ENCODE data around the gene DCDC1.

DCDC1 gene

GRCh38 chr11:31069447-31070205, 299.9 kb downstream of the DCDC1 start:
- no peak overlapping the region for H3K27ac ChIP-seq
- TF ChIP-seq ZFX (IDR thresholded peaks at IDR 0.05), result no peak
- TF ChIP-seq, protein P1, sequence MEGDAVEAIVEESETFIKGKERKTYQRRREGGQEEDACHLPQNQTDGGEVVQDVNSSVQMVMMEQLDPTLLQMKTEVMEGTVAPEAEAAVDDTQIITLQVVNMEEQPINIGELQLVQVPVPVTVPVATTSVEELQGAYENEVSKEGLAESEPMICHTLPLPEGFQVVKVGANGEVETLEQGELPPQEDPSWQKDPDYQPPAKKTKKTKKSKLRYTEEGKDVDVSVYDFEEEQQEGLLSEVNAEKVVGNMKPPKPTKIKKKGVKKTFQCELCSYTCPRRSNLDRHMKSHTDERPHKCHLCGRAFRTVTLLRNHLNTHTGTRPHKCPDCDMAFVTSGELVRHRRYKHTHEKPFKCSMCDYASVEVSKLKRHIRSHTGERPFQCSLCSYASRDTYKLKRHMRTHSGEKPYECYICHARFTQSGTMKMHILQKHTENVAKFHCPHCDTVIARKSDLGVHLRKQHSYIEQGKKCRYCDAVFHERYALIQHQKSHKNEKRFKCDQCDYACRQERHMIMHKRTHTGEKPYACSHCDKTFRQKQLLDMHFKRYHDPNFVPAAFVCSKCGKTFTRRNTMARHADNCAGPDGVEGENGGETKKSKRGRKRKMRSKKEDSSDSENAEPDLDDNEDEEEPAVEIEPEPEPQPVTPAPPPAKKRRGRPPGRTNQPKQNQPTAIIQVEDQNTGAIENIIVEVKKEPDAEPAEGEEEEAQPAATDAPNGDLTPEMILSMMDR (conservative IDR thresholded peaks at IDR 0.05), result no peak

DNA sequence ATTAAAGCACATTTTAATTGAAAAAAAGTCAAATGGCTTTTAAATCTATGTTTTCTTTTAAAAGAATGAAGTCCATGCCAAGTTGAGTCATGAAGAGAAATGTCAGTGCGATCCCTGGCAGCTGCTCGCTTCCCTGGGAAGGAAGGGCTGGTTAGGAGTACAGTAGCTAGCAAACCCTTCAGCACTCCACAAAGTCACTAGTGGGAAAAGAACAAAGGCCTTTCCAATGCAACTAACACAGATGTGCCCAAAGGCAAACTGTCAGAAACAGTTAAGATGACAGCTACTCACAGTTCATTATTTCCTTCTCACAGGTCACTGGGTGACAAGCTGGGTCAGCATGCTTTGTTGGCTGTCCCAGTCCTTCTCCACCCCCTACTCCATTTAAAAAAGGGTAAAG, 308.7 kb downstream of the DCDC1 start:
- TF ChIP-seq ZFX (IDR thresholded peaks at IDR 0.05), result no peak
- TF ChIP-seq, protein P1 (conservative IDR thresholded peaks at IDR 0.05), result no peak
- no peak overlapping the region for H3K27ac ChIP-seq

DNA sequence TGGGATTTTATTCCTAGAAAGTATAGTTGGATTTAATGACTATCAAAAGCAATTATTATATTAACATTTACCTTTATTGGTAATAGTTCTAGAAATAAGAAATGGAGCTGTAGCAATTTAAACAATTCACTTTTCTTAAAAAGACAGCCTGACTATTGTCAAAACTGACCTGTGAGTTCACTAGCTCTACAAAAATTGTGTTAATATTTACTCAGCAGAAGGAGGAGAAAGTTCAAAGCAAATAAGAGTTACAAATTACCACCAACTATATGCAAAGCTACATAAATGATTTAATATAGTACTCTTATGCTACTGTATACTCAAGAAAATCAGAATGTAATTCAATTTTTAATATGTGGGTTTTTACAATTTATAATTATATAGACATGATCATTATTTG, 310.0 kb downstream of the DCDC1 start:
- no peak for TF ChIP-seq ZFX (IDR thresholded peaks at IDR 0.05)
- no peak overlapping the region for H3K27ac ChIP-seq

DNA sequence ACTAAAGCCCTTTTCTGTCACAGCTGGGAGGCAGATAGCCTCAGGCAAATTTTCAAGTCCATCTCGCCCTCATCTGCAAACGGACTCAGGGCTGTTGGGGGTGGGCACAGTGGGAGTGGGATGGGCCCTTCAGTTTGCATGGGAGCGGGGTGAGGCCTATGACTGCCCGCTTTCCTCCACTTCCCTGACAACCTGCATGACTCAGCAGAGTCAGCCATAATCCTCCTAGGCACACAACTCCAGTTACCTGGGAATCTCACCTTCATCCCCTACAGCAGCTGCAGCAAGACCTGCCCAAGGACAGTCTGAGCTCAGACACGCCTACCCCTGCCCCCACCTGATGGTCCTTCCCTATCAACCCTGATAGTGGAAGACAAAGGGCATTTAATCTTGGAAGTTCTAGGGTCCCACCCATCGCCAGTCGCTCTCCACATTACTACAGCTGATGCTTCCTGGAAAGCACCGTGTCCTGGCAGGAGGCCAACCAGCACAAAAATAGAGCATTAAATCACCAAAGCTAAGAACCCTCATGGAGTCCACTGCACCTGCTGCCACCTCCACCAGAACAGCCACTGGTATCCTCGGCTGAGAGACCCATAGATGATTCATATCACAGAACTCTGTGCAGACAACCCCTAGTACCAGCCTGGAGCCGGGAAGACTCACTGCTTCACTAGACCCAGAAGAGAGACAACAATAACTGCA, 319.3 kb downstream of the DCDC1 start:
- no peak overlapping the region for H3K27ac ChIP-seq
- no peak for TF ChIP-seq ZFX (IDR thresholded peaks at IDR 0.05)
- TF ChIP-seq, protein P1 (conservative IDR thresholded peaks at IDR 0.05), result no peak

DNA sequence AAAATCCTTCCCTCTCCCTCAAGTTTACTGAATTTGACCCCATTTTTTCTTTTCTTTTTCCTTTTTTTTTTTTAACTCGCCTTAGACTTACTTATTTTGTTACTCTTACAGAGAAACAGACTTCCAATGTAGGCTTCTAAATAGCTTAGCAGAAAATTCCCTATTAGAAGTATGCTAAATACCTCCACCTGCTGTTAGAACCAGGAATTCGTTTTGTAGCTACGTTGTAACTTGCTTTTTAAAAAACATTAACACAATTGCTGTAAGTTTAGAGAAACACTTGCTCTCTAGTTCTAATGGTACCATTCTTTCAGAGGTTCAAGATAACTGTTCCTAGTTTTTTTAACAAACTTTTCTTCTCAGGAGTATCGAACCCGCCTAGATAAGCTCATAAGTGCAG, 324.2 kb downstream of the DCDC1 start:
- no peak overlapping the region for H3K27ac ChIP-seq
- TF ChIP-seq, protein P1 (conservative IDR thresholded peaks at IDR 0.05), result peak; percentile 72
- no peak for TF ChIP-seq ZFX (IDR thresholded peaks at IDR 0.05)

DNA sequence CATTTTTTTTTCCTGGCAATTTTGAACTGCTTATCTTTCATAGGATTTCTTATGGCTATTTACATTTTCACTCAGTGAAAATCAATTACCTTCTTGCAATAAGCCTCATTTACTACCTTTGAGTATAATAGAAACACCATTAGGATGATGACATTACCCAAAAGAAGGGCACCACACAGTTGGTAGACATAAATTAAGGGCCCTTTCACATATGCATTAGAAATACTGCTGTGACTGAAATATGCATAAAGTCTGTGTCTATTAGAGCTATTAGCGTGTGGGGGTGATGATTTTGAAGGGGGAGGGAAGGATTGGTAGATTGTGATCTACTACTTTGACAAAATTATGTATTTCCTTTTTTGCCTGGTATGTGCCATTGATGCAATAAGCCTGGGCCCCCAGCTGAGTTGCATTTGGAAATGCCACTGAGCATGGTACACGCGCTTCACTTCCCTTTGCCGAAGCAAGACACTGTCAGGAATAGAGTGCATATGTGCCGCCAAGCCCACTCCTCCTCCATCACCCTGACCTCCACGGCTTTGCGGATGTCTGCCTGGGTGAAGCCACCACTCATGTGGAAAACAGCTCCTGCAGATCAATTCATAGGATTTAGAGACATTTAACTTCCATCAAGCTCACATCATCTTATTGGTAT, 339.3 kb downstream of the DCDC1 start:
- H3K27ac ChIP-seq, result no peak overlapping the region
- TF ChIP-seq, protein P1 (conservative IDR thresholded peaks at IDR 0.05), result no peak
- no peak for TF ChIP-seq ZFX (IDR thresholded peaks at IDR 0.05)

- TF ChIP-seq, protein P1 (conservative IDR thresholded peaks at IDR 0.05), result no peak
These were observed 343.2 kb downstream of the DCDC1 start for GRCh38 chr11:31026315-31026714.

More at GRCh38 chr11:31026315-31026714, 343.2 kb downstream of the DCDC1 start:
- H3K27ac ChIP-seq, result no peak overlapping the region

Measured in C4-2B (cell line).